Kidney (tissue), 14 donors: ENCODE data around the gene HERC4. TPM values are rescaled to one million over a fixed set of nuclear protein-coding genes. Genes with fewer than 3 reads are reported as not detected.
"Not testable (repeated sequence)": the region's sequence is repeated elsewhere in the genome, so short reads cannot be mapped to it uniquely, and the experiment has no call there.

Experiments
- DNase-seq, 5 donors: peaks; one replicate each; pipeline ENCODE4 v3.0.0-alpha.2; 2013 to 2020
- FAIRE-seq: peaks from 2 replicates; lab custom pipeline; 2012; peaks lifted over from hg19 to GRCh38; lab: Jason Lieb, UNC
- H3K27ac ChIP-seq, 2 donors: one replicate each; pipeline ENCODE4 v1.7.0; 2013; ENCODE audit warnings: low read depth in 2 of 2, low read length in 2 of 2, inconsistent platforms in 1 of 2
- H3K27me3 ChIP-seq: one replicate; pipeline ENCODE4 v1.7.1; 2013; ENCODE audit warnings: low read length, inconsistent platforms; ENCODE audit not compliant: control insufficient read depth, insufficient read depth
- H3K36me3 ChIP-seq, 3 donors: one replicate each; pipeline versions ENCODE4 v1.7.0 to v1.7.1; 2013; ENCODE audit warnings: low read length in 3 of 3, control low read depth in 1 of 3, inconsistent platforms in 1 of 3; ENCODE audit not compliant: insufficient read depth in 3 of 3, control insufficient read depth in 2 of 3
- H3K4me1 ChIP-seq, 3 donors: one replicate each; pipeline versions ENCODE4 v1.7.0 to v1.7.1; 2013; ENCODE audit warnings: low read length in 3 of 3, inconsistent platforms in 1 of 3, low read depth in 1 of 3; ENCODE audit not compliant: control insufficient read depth in 2 of 3, insufficient read depth in 2 of 3
- H3K4me3 ChIP-seq, 3 donors: one replicate each; pipeline versions ENCODE4 v1.7.0 to v1.8.1; 2013; ENCODE audit warnings: low read length in 3 of 3, control low read depth in 1 of 3, inconsistent platforms in 1 of 3
- H3K9ac ChIP-seq, 3 donors: one replicate each; pipeline versions ENCODE4 v1.7.0 to v1.7.1; 2013; ENCODE audit warnings: low read length in 3 of 3, control low read depth in 1 of 3, inconsistent platforms in 1 of 3
- H3K9me3 ChIP-seq, 3 donors: one replicate each; pipeline versions ENCODE4 v1.7.0 to v1.7.1; 2013; ENCODE audit warnings: low read length in 3 of 3, control low read depth in 1 of 3, inconsistent platforms in 1 of 3; ENCODE audit not compliant: control insufficient read depth in 2 of 3, insufficient read depth in 1 of 3
- intact Hi-C: fragments of 100-400 bp; cut with DNase I; formaldehyde crosslinking; loops from one replicate; pipeline ENCODE4 v1.11.1; 2022
- polyA plus RNA-seq: library from polyadenylated mRNA; stranded (reverse); fragments of 350-450 nt; fragmentation: Illumina TruSeq; extraction: RNeasy Lipid Tissue Mini Kit (QIAGEN cat#74804); gene quantifications from one replicate; pipeline ENCODE4 v1.2.3, GENCODE V29; 2014; ENCODE audit warnings: low read depth, low replicate concordance; ENCODE audit not compliant: insufficient read depth
- total RNA-seq: library from RNA; stranded (reverse); fragmentation: NEBNext Ultra II Directional; extraction: Animal tissue kit (Norgen Biotek cat#: 25700); gene quantifications from one replicate; pipeline ENCODE4 v1.2.1, GENCODE V29; 2021
- TF ChIP-seq, protein P1 (sequence below): IDR thresholded peaks from 3 replicates; pipeline ENCODE4 v1.5.1; 2012; ENCODE audit warnings: mild to moderate bottlenecking, moderate library complexity, borderline replicate concordance; ENCODE audit not compliant: insufficient read depth; ENCODE audit errors: extremely low read depth
- donor health status: control.
- donor health status: control.
- donor health status: control.
- donor health status: control.
- donor health status: control.
- donor health status: DM: yes; HTN: yes; CAD: no.
- donor health status: Normal renal cell carcinoma (clear cell type).

The HERC4 gene
- total and polyA plus RNA-seq, 2 donors from 2014 or later = 13.3 to 47.1 TPM

DNA sequence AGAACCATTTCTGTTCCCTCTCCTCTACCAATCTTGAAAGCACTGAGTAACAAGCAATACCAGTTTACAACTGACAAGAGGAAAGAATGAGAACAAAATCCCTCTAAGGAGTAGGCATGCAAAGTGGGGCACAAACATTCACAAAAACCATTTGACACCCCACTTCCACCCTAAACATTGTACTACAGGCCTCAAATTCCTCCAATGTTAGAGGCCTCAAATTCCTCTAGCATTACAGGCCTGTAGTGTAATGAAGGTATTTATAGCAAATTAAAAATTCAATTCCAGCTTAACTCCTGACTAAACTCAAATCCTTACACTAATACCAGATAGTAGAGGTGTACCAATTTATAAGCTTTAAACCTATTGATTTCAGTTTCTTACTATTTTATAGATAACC is 105.2 kb downstream of the HERC4 start:
- H3K9ac ChIP-seq = no peak overlapping the region
- intact Hi-C loops = no loop called here
- no peak overlapping the region for H3K27ac ChIP-seq
- peaks cover 0 to 5% (median 0%) of the 10 kb centered on the region in 3 donors for H3K36me3 ChIP-seq
- H3K4me1 ChIP-seq = no peaks in the 10 kb centered on the region
- H3K9me3 ChIP-seq = peaks cover 0 to 6% (median 0%) of the 10 kb centered on the region in 3 donors
- no peak overlapping the region for H3K4me3 ChIP-seq
- TF ChIP-seq, protein P1, sequence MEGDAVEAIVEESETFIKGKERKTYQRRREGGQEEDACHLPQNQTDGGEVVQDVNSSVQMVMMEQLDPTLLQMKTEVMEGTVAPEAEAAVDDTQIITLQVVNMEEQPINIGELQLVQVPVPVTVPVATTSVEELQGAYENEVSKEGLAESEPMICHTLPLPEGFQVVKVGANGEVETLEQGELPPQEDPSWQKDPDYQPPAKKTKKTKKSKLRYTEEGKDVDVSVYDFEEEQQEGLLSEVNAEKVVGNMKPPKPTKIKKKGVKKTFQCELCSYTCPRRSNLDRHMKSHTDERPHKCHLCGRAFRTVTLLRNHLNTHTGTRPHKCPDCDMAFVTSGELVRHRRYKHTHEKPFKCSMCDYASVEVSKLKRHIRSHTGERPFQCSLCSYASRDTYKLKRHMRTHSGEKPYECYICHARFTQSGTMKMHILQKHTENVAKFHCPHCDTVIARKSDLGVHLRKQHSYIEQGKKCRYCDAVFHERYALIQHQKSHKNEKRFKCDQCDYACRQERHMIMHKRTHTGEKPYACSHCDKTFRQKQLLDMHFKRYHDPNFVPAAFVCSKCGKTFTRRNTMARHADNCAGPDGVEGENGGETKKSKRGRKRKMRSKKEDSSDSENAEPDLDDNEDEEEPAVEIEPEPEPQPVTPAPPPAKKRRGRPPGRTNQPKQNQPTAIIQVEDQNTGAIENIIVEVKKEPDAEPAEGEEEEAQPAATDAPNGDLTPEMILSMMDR = no peak
- H3K27me3 ChIP-seq = no peaks in the 10 kb centered on the region
- FAIRE-seq = no peak
- DNase-seq = no peak

DNA sequence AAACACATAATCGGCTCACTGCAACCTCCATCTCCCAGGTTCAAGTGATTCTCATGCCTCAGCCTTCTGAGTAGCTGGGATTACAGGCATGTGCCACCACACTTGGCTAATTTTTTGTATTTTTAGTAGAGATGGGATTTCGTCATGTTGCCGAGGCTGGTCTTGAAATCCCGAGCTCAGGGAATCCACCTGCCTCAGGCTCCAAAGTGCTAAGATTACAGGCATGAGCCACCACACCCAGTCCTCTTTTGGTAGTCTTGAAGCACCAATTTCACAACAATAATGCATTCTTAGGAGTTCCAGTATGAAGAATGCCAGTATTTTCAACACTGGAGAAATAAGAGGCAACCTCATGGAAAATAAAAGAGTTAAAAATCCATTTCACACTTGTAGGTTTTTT is 109.0 kb downstream of the HERC4 start:
- H3K27me3 ChIP-seq, H3K36me3 ChIP-seq, DNase-seq, FAIRE-seq, H3K4me3 ChIP-seq, H3K9me3 ChIP-seq, H3K27ac ChIP-seq, H3K9ac ChIP-seq, intact Hi-C loops, H3K4me1 ChIP-seq: not testable (repeated sequence)

DNA sequence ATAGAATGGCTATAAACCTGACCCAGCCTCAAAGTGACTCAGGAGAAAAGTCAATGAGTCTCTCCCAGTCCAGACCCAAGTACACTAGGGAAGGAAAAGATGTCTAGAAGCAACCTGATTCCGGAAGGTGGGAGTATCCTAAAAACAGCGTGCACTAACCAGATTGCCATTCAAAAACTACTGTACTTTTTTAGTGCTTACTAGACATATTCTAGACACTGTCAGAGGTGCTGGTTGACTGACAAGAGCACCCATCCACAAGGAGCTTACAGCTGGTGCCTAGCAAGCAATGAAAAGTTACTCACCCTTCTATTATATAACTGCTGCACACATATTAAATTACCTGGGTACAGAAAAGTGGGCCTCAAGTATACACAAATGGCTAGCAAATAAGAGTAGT is 109.6 kb downstream of the HERC4 start:
- Histone ChIP-seq H3K4me1 (no peaks in the 10 kb centered on the region), H3K9me3 (no peaks in the 10 kb centered on the region), H3K27ac (no peak overlapping the region), H3K27me3 (no peaks in the 10 kb centered on the region), H3K4me3 (no peak overlapping the region), H3K9ac (no peak overlapping the region), H3K36me3 (peaks cover 0 to 7% (median 5%) of the 10 kb centered on the region in 3 donors)
- TF ChIP-seq, protein P1 = no peak
- intact Hi-C loops = no loop called here
- no peak for DNase-seq
- no peak for FAIRE-seq

DNA sequence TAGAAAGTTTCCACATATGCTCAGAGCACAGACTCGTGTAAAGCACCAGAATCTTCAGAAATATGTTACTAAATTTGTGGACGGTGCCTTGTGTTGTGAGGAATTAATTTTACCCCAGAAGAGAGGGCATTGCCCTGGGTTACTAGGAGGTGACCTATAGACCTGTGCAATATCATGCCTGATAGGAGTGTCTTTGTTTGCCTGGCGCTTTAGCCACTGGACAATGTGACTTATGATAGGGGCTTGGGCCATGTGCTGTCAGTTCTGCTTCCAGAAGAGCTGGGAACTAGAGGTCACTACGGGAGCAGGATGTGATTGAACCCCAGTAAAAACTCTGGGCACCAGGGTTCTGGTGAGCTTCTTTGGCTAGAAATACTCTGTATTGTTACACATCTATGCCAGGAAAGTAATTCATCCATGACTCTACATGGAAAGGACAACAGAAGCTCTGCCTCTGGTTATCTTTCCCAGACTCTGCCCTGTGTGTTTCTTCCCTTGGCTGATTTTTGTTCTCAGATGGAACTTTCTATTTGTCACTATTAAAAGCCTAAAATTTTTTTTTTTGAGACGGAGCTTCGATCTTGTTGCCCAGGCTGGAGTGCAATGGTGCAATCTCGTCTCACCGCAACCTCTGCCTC is 115.1 kb downstream of the HERC4 start:
- intact Hi-C loops = no loop called here
- no peak for DNase-seq
- no peak overlapping the region for H3K4me3 ChIP-seq
- H3K9ac ChIP-seq = no peak overlapping the region
- H3K36me3 ChIP-seq = peaks cover 0 to 7% (median 0%) of the 10 kb centered on the region in 3 donors
- H3K4me1 ChIP-seq = no peaks in the 10 kb centered on the region
- TF ChIP-seq, protein P1 = no peak
- FAIRE-seq = no peak
- no peak overlapping the region for H3K27ac ChIP-seq
- H3K9me3 ChIP-seq = no peaks in the 10 kb centered on the region
- no peaks in the 10 kb centered on the region for H3K27me3 ChIP-seq
